Keratinocyte (primary cell): ENCODE data around the gene NAA30. TPM values are rescaled to one million over a fixed set of nuclear protein-coding genes. Genes with fewer than 3 reads are reported as not detected.

Experiments
- DNase-seq: peaks from one replicate; pipeline ENCODE4 v3.0.0-alpha.2; 2011; ENCODE audit warnings: low read depth, missing footprints, low spot score
- FAIRE-seq: peaks from 2 replicates; lab custom pipeline; 2011; peaks lifted over from hg19 to GRCh38; lab: Jason Lieb, UNC
- H2AFZ ChIP-seq: 2 replicates; pipeline ENCODE4 v1.6.0; 2012; ENCODE audit warnings: low read length, control low read depth, inconsistent platforms; ENCODE audit not compliant: control insufficient read depth
- H3K27ac ChIP-seq: 2 replicates; pipeline ENCODE4 v1.5.1; 2011; ENCODE audit warnings: low read length; ENCODE audit not compliant: control insufficient read depth, insufficient read depth
- H3K27me3 ChIP-seq: 3 replicates; pipeline ENCODE4 v1.6.0; 2011; ENCODE audit warnings: low read length; ENCODE audit not compliant: control insufficient read depth, insufficient read depth; ENCODE audit errors: extremely low read depth
- H3K36me3 ChIP-seq, 2 experiments: 2 replicates in 1 of 2; 3 replicates in 1 of 2; pipeline ENCODE4 v1.5.1; 2011; ENCODE audit warnings: low read length in 2 of 2, mild to moderate bottlenecking in 1 of 2; ENCODE audit not compliant: control insufficient read depth in 2 of 2, insufficient read depth in 2 of 2; ENCODE audit errors: extremely low read depth in 1 of 2
- H3K4me1 ChIP-seq: 3 replicates; pipeline ENCODE4 v1.5.1; 2011; ENCODE audit warnings: low read length; ENCODE audit not compliant: control insufficient read depth, insufficient read depth; ENCODE audit errors: extremely low read depth
- H3K4me2 ChIP-seq: 3 replicates; pipeline ENCODE4 v1.6.0; 2011; ENCODE audit warnings: low read depth, low read length; ENCODE audit not compliant: control insufficient read depth, insufficient read depth; ENCODE audit errors: extremely low read depth
- H3K4me3 ChIP-seq, 3 experiments: fragments of 200-600 bp in 1 of 3; sonication (generic) in 1 of 3; 2 replicates in 2 of 3; 3 replicates in 1 of 3; pipeline ENCODE4 v1.5.1; 2011 to 2016; ENCODE audit warnings: low read length in 3 of 3, mild to moderate bottlenecking in 3 of 3, control low read depth in 2 of 3, inconsistent platforms in 1 of 3, low read depth in 1 of 3, mixed read lengths in 1 of 3, mixed run types in 1 of 3, moderate library complexity in 1 of 3; ENCODE audit not compliant: control insufficient read depth in 2 of 3, insufficient read depth in 2 of 3; ENCODE audit errors: extremely low read depth in 1 of 3
- H3K79me2 ChIP-seq: 2 replicates; pipeline ENCODE4 v1.6.0; 2012; ENCODE audit warnings: low read length; ENCODE audit not compliant: control insufficient read depth, insufficient read depth
- H3K9ac ChIP-seq: 3 replicates; pipeline ENCODE4 v1.6.0; 2011; ENCODE audit warnings: low read length; ENCODE audit not compliant: control insufficient read depth, insufficient read depth; ENCODE audit errors: extremely low read depth
- H3K9me1 ChIP-seq: 3 replicates; pipeline ENCODE4 v1.6.0; 2011; ENCODE audit warnings: low read length; ENCODE audit not compliant: control insufficient read depth, insufficient read depth; ENCODE audit errors: extremely low read depth
- H3K9me3 ChIP-seq: 2 replicates; pipeline ENCODE4 v1.5.1; 2012; ENCODE audit warnings: low read depth, low read length; ENCODE audit not compliant: control insufficient read depth
- H4K20me1 ChIP-seq: 3 replicates; pipeline ENCODE4 v1.6.0; 2011; ENCODE audit warnings: low read length; ENCODE audit not compliant: control insufficient read depth, insufficient read depth; ENCODE audit errors: extremely low read depth
- EZH2 ChIP-seq: IDR thresholded peaks from one replicate; pipeline ENCODE4 v1.6.1; 2012; ENCODE audit warnings: inconsistent platforms, mild to moderate bottlenecking, low read length, moderate library complexity
- dilution Hi-C: fragments of 300-500 bp; cut with MboI; formaldehyde crosslinking; loops from one replicate; pipeline ENCODE4 v1.7.0; 2020; ENCODE audit warnings: low sequenced_read_pairs; ENCODE audit not compliant: extremely low pct_ligation_motif_present
- polyA plus RNA-seq, 5 experiments: library from polyadenylated mRNA; depleted of rRNA in 3 of 5; stranded (reverse) in 3 of 5; stranded (forward) in 1 of 5; unstranded in 1 of 5; fragments of >200 nt; gene quantifications; 1 replicate in 1 of 5; 2 replicates in 3 of 5; 3 replicates in 1 of 5; pipeline versions ENCODE4 v1.2.1 to v1.2.3, GENCODE V29; 2011 to 2012; ENCODE audit warnings: missing spikeins in 2 of 5, low read depth in 1 of 5, low replicate concordance in 1 of 5
- TF ChIP-seq, protein P1 (sequence below), 3 experiments: IDR thresholded peaks in 1 of 3; conservative IDR thresholded peaks in 1 of 3; optimal IDR thresholded peaks in 1 of 3; 2 replicates in 2 of 3; 3 replicates in 1 of 3; pipeline versions ENCODE3 to v1.5.1; 2011; ENCODE audit warnings: low read length in 3 of 3, mild to moderate bottlenecking in 3 of 3, moderate library complexity in 2 of 3, control low read depth in 1 of 3, inconsistent platforms in 1 of 3; ENCODE audit not compliant: insufficient read depth in 2 of 3; ENCODE audit errors: extremely low read depth in 1 of 3

The NAA30 gene
- polyA plus RNA-seq, 1 donor (not counting 4 experiments of a cell fraction or from before 2014, with no cell fraction given) = 19.4 TPM

GRCh38 chr14:57391517-57392195 is 1.3 kb downstream of the NAA30 start:
- no peak for TF ChIP-seq EZH2
- TF ChIP-seq, protein P1, sequence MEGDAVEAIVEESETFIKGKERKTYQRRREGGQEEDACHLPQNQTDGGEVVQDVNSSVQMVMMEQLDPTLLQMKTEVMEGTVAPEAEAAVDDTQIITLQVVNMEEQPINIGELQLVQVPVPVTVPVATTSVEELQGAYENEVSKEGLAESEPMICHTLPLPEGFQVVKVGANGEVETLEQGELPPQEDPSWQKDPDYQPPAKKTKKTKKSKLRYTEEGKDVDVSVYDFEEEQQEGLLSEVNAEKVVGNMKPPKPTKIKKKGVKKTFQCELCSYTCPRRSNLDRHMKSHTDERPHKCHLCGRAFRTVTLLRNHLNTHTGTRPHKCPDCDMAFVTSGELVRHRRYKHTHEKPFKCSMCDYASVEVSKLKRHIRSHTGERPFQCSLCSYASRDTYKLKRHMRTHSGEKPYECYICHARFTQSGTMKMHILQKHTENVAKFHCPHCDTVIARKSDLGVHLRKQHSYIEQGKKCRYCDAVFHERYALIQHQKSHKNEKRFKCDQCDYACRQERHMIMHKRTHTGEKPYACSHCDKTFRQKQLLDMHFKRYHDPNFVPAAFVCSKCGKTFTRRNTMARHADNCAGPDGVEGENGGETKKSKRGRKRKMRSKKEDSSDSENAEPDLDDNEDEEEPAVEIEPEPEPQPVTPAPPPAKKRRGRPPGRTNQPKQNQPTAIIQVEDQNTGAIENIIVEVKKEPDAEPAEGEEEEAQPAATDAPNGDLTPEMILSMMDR (optimal IDR thresholded peaks at IDR 0.05 in 1 of 3, IDR thresholded peaks at IDR 0.05 in 1 of 3, conservative IDR thresholded peaks at IDR 0.05 in 1 of 3; ENCODE audit: extremely low read depth in 1 of 3, insufficient read depth in 2 of 3, low read length in 3 of 3) = no peak
- Histone ChIP-seq H3K27ac (peak overlapping the region; percentile 76), H3K4me2 (peak overlapping the region; percentile 72), H3K9me3 (no peaks in the 10 kb centered on the region), H3K9me1 (no peaks in the 10 kb centered on the region), H3K36me3 (peaks cover 0 to 7% of the 10 kb centered on the region in 2 experiments), H3K27me3 (no peaks in the 10 kb centered on the region), H3K4me3 (peak overlapping the region; percentile 71 to 91 (median 80)), H2AFZ (no peak overlapping the region), H3K4me1 (peaks cover 14% of the 10 kb centered on the region), H3K79me2 (peaks cover 51% of the 10 kb centered on the region), H3K9ac (peak overlapping the region; percentile 80), H4K20me1 (no peaks in the 10 kb centered on the region)
- FAIRE-seq (no peak), DNase-seq (no peak)
- dilution Hi-C loops = no loop called here

GRCh38 chr14:57392830-57393229 is 2.4 kb downstream of the NAA30 start:
- no peak overlapping the region for H3K27ac ChIP-seq
- DNase-seq (no peak), FAIRE-seq (no peak)
- peak overlapping the region; percentile 71 to 91 (median 80) for H3K4me3 ChIP-seq
- H3K4me2 ChIP-seq = peak overlapping the region; percentile 72
- peaks cover 14% of the 10 kb centered on the region for H3K4me1 ChIP-seq
- H3K9me1 ChIP-seq = no peaks in the 10 kb centered on the region
- H3K9me3 ChIP-seq = no peaks in the 10 kb centered on the region
- H4K20me1 ChIP-seq = no peaks in the 10 kb centered on the region
- no peak overlapping the region for H2AFZ ChIP-seq
- TF ChIP-seq, protein P1 (optimal IDR thresholded peaks at IDR 0.05 in 1 of 3, IDR thresholded peaks at IDR 0.05 in 1 of 3, conservative IDR thresholded peaks at IDR 0.05 in 1 of 3; ENCODE audit: extremely low read depth in 1 of 3, insufficient read depth in 2 of 3, low read length in 3 of 3) = no peak
- no peak for TF ChIP-seq EZH2
- no peaks in the 10 kb centered on the region for H3K27me3 ChIP-seq
- H3K36me3 ChIP-seq = peaks cover 0 to 7% of the 10 kb centered on the region in 2 experiments
- H3K79me2 ChIP-seq = peaks cover 54% of the 10 kb centered on the region
- H3K9ac ChIP-seq = peak overlapping the region; percentile 18
- dilution Hi-C loops = no loop called here
